Lower leg skin (tissue), 4 donors: ENCODE measurements around the gene PLEKHA8. TPM values are rescaled to one million over a fixed set of nuclear protein-coding genes. Genes with fewer than 3 reads are reported as not detected.

ENCODE experiments used
- DNase-seq, 2 donors: peaks; one replicate each; pipeline ENCODE4 v3.0.0-alpha.2; 2019; ENCODE audit warnings: low spot score in 2 of 2
- H3K4me3 ChIP-seq: fragments of 200-600 bp; sonication (generic); 2 replicates; pipeline ENCODE4 v1.5.1; 2017; ENCODE audit warnings: mild to moderate bottlenecking, low read depth; ENCODE audit not compliant: poor library complexity, severe bottlenecking
- CTCF ChIP-seq, 3 donors: fragments of 450-650 bp; IDR thresholded peaks; one replicate each; pipeline ENCODE4 v1.5.1; 2016; ENCODE audit warnings: antibody characterized with exemption in 3 of 3, mild to moderate bottlenecking in 3 of 3, moderate library complexity in 2 of 3
- POLR2A ChIP-seq, 2 donors: fragments of 450-650 bp; IDR thresholded peaks; one replicate each; pipeline ENCODE4 v1.6.1; 2016 to 2017; ENCODE audit warnings: antibody characterized with exemption in 2 of 2, mild to moderate bottlenecking in 1 of 2, moderate library complexity in 1 of 2
- WGBS, 2 donors: methylation state at CpG; one replicate each; pipeline ENCODE4 v1.1.5; 2018; 5-methylcytosine and 5-hydroxymethylcytosine counted together
- intact Hi-C: fragments of 100-400 bp; cut with DNase I; formaldehyde crosslinking; loops from one replicate; pipeline ENCODE4 v1.15.0; 2023; ENCODE audit warnings: low total_unique reads
- total RNA-seq, 4 donors: library from RNA; depleted of rRNA; stranded (reverse); fragments of >200 nt; gene quantifications; one replicate each; pipeline ENCODE4 v1.1.0, GENCODE V29; 2016

PLEKHA8 gene
- total RNA-seq, 4 donors from 2014 or later = 6.0 to 10.9 (median 6.5) TPM

- peak within 1 kb of the TSS; percentile 93 for H3K4me3 ChIP-seq
- WGBS, 2 donors = 1% methylated on average over 20 to 48 of the region's 79 CpGs
- no peak for TF ChIP-seq CTCF (IDR thresholded peaks at IDR 0.05)
- TF ChIP-seq POLR2A (IDR thresholded peaks at IDR 0.05) = no peak
- peak in 1 of 2 donors; percentile 87 for DNase-seq
- intact Hi-C loops = no loop called here
Measured at GRCh38 chr7:29989257-29989995, 38.8 kb upstream of the PLEKHA8 start, which contains the start of gene SCRN1. Gene SCRN1, minus strand, starts transcription at chr7:29989801. Its CDS starts 20,734 bp downstream, at chr7:29969067.

- no peak overlapping the region for H3K4me3 ChIP-seq
- TF ChIP-seq POLR2A (IDR thresholded peaks at IDR 0.05) (no peak), CTCF (IDR thresholded peaks at IDR 0.05) (no peak)
- WGBS, 2 donors = 82 to 88% methylated on average over 4 of the region's 4 CpGs
- intact Hi-C loops = no loop called here
- no peak for DNase-seq
Measured at GRCh38 chr7:29990931-29991330, 37.3 kb upstream of the PLEKHA8 start.

DNA sequence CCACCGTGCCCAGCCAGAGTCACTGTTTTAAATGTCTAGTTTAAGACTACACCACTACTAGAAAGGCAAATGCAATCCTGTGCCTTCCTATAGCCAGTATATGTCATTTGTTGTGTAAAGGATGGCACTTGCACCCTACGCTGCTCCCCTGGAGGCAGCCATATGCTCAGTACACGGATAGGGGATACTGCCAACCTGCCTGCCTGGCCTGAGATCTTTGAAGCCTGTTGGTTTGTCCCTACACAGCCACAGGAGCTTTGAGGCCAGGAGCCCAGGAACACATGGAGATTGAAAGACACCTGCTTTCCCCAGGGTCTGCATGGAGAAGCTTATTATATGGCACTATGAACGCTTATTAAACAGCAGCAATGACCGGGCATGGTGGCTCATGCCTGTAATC is 36.3 kb upstream of the PLEKHA8 start:
- intact Hi-C loops = no loop called here
- no peak for TF ChIP-seq CTCF (IDR thresholded peaks at IDR 0.05)
- no peak for TF ChIP-seq POLR2A (IDR thresholded peaks at IDR 0.05)
- DNase-seq = no peak
- no peak overlapping the region for H3K4me3 ChIP-seq
- 91 to 93% methylated on average over 5 of the region's 5 CpGs for WGBS, 2 donors

- no peak overlapping the region for H3K4me3 ChIP-seq
- TF ChIP-seq CTCF (IDR thresholded peaks at IDR 0.05) (no peak), POLR2A (IDR thresholded peaks at IDR 0.05) (no peak)
- DNase-seq = no peak
- intact Hi-C loops = no loop called here
- WGBS, 2 donors = 87 to 89% methylated on average over 4 of the region's 4 CpGs
Measured at GRCh38 chr7:29993140-29993539, 35.1 kb upstream of the PLEKHA8 start.

DNA sequence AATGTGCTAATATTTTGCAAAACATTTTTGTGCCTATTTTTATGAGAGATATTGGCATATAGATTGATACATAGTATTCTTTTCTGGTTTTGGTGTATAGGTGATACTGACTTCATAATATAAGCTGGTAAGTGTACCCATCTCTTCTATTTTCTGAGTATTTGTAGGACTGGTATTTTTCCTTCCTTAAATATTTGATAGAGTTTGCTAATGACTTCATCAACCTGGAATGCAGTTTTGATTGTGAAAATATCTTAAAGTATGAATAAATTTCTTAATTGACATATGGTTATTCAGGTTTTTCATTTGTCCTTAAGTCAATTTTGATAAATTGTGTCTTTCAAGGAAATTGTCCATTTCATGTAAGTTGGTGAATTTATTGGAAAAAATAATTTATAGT is 32.6 kb upstream of the PLEKHA8 start:
- H3K4me3 ChIP-seq = no peak overlapping the region
- no peak for DNase-seq
- intact Hi-C loops = no loop called here
- TF ChIP-seq POLR2A (IDR thresholded peaks at IDR 0.05) = no peak
- TF ChIP-seq CTCF (IDR thresholded peaks at IDR 0.05) = no peak

- no peak for TF ChIP-seq POLR2A (IDR thresholded peaks at IDR 0.05)
- no peak for TF ChIP-seq CTCF (IDR thresholded peaks at IDR 0.05)
- no peak overlapping the region for H3K4me3 ChIP-seq
- intact Hi-C loops = no loop called here
- DNase-seq = no peak
Measured at GRCh38 chr7:29996321-29996720, 31.9 kb upstream of the PLEKHA8 start.
